ENCODE data around the gene RBM33. TPM values are rescaled to one million over a fixed set of nuclear protein-coding genes. Genes with fewer than 3 reads are reported as not detected.

RBM33 gene
- total RNA-seq, 2 experiments from 2014 or later: 81.4 to 85.6 TPM

DNA sequence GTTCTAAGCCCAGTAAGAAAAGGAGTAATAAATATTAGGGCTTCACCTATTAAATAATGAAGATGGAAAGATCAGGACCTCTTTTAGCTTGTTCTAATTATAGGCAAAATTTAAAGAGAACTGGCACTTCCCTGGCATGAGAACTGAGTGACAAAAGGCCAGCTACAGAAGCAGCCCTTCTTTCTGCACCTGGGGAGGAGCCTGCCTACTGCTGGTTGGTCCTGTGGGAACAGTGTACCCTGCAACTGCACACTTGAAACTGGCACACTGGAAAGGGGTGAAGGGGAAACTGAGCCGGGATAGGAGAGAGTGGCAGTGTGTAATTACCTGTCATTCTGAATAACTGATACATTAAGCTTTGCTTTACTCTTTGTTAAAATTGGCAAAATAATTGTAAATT, 87.4 kb downstream of the RBM33 start:
- Mint-ChIP-seq H3K27me3 (ENCODE audit: low read depth) (no peaks in the 10 kb centered on the region), H3K4me1 (ENCODE audit: low read depth) (peaks cover 46% of the 10 kb centered on the region), H3K9me3 (ENCODE audit: insufficient read depth) (no peaks in the 10 kb centered on the region), H3K36me3 (ENCODE audit: low read depth) (peaks cover 48% of the 10 kb centered on the region), H3K4me3 (no peak overlapping the region), H3K27ac (no peak overlapping the region)
- ChIA-PET POLR2A (no interaction called here), CTCF (interaction anchor here (0.9 to 3.8 kb wide), 4 partner anchors 9 to 133 kb away, joined by 3 to 22 read pairs (median 4); partner anchors contain the start of gene RBM33)
- DNase-seq (no peak), ATAC-seq (no peak)

DNA sequence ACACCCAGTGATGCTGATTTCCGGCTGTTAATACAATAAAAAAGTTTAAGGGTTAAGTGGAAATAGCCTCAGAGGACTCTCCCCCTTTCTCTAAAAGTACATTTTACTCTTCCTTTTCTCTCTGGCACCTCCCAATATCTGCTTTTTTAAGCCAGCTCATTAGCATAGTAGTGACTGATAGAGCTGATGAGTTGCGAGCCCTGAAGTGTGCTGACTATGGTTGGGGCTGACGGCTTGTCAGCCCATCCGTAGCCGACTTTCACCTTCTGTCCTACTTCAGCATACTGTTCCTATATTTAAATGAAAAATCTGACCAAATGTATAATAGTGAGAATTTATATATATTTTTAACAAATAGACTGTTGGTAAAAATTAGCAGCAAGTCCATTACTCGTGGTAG, 87.8 kb downstream of the RBM33 start:
- CTCF ChIA-PET: interaction anchor here (0.9 to 3.8 kb wide), 3 partner anchors 9 to 134 kb away, joined by 3 to 22 read pairs (median 4); no protein-coding TSS in a partner anchor
- no peak overlapping the region for H3K27ac Mint-ChIP-seq
- H3K36me3 Mint-ChIP-seq (ENCODE audit: low read depth): peaks cover 51% of the 10 kb centered on the region
- ATAC-seq (no peak), DNase-seq (no peak)
- no peaks in the 10 kb centered on the region for H3K27me3 Mint-ChIP-seq (ENCODE audit: low read depth)
- H3K4me3 Mint-ChIP-seq: no peak overlapping the region
- POLR2A ChIA-PET: no interaction called here
- H3K9me3 Mint-ChIP-seq (ENCODE audit: insufficient read depth): no peaks in the 10 kb centered on the region
- peaks cover 48% of the 10 kb centered on the region for H3K4me1 Mint-ChIP-seq (ENCODE audit: low read depth)

DNA sequence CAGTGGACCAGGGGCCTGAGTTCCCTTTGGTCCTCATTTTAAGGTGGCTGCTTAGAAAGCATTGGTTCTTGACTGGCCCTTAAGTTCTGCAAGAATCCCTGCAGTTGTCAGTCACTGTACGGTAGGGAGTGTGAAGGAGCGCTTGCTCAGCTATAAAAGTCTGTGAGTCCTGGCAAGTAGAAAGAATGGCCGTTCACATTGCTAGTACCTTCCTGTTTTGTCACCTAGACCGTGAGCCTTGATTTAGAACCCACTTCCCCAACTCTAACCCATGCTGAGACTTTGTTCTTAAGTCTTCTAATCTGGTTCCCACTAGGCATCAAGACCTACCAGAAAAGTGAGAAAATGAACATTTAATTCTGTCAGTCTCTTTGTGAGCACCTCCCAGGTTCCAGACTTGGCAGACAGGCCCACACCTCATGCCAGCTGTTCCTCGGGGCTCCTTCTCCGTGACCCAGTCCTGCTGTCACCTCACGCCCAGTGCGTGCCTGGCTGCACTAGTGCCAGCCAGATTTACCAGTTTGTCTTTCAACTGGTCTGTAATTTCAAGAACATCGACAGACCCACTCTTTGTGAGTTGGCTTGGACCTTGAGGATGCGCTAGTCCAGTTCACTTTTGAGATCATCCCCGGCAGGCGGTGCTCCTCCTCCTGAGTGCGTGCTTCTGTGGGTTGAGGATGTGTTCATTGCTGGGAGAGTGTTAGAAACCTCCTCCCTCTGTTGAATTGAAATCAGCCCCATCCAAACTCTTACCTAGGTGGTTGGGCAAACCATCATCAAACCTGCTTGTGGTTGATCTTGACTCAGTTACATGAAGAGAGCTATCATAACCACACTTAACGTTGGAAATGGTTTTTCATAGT, 89.4 kb downstream of the RBM33 start:
- Mint-ChIP-seq H3K36me3 (ENCODE audit: low read depth) (peaks cover 56% of the 10 kb centered on the region), H3K27me3 (ENCODE audit: low read depth) (no peaks in the 10 kb centered on the region), H3K27ac (peak overlapping the region; percentile 71), H3K4me1 (ENCODE audit: low read depth) (peaks cover 60% of the 10 kb centered on the region), H3K9me3 (ENCODE audit: insufficient read depth) (no peaks in the 10 kb centered on the region), H3K4me3 (no peak overlapping the region)
- CTCF ChIA-PET: interaction anchor here (0.7 to 3.8 kb wide), 7 partner anchors 18 to 806 kb away, joined by 3 to 22 read pairs (median 3); no protein-coding TSS in a partner anchor
- ATAC-seq: peak; percentile 50
- POLR2A ChIA-PET: no interaction called here
- no peak for DNase-seq

DNA sequence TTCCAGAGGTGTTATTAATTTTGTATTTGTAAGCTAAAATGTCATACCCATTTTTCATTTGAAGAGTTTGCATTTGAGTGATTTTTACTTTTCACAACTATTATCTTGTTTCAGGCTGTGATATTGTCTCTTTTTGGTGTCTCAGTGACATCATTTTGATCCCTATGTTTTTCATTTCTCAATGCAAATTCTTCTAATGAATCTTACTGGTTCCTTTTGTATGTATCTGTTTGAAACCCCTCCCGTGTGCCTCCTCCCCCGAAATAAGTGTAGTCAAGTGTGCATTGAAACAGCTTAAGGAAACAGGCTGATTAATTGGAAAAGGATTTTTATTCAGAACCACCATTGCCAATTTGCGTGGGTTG, 90.0 kb downstream of the RBM33 start:
- Mint-ChIP-seq H3K4me3 (no peak overlapping the region), H3K27ac (no peak overlapping the region), H3K36me3 (ENCODE audit: low read depth) (peaks cover 57% of the 10 kb centered on the region), H3K4me1 (ENCODE audit: low read depth) (peaks cover 67% of the 10 kb centered on the region), H3K27me3 (ENCODE audit: low read depth) (no peaks in the 10 kb centered on the region), H3K9me3 (ENCODE audit: insufficient read depth) (no peaks in the 10 kb centered on the region)
- POLR2A ChIA-PET: no interaction called here
- CTCF ChIA-PET: interaction anchor here (0.7 to 2.2 kb wide), 5 partner anchors 10 to 136 kb away, joined by 3 to 15 read pairs (median 5); no protein-coding TSS in a partner anchor
- DNase-seq (no peak), ATAC-seq (no peak)

DNA sequence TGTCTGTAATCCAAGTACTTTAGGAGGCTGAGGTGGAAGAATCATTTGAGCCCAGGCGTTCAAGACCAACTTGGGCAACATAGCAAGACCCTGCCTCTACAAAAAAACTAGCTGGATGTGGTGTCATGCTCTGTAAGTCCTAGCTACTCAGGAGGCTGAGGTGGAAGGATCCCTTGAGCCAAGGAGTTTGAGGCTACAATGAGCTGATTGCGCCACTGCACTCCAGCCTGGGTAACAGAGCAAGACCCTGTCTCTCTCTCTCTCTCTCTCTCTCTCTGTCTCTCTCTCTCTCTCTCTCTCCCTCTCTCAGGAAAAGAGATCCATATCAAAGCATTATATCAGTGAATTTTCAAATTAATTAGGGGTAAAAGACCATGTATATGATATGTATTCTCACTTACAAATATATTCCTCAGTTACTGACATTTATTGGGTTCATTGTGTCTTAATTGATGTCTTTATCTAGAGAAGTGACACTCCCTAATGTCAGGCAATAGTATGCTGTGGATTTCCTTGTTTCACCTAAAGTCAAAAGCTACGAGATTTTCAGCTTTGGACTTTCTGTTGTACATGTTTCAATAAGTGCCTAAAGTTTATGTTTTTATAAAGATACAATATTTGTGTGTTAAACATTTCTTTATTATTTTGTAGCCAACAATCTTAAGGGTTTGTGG, 91.1 kb downstream of the RBM33 start:
- no peak overlapping the region for H3K27ac Mint-ChIP-seq
- DNase-seq: no peak
- peaks cover 56% of the 10 kb centered on the region for H3K36me3 Mint-ChIP-seq (ENCODE audit: low read depth)
- H3K9me3 Mint-ChIP-seq (ENCODE audit: insufficient read depth): no peaks in the 10 kb centered on the region
- POLR2A ChIA-PET: no interaction called here
- H3K4me1 Mint-ChIP-seq (ENCODE audit: low read depth): peaks cover 73% of the 10 kb centered on the region
- CTCF ChIA-PET: interaction anchor here (1.6 to 2.2 kb wide), 5 partner anchors 11 to 356 kb away, joined by 5 to 15 read pairs (median 7); no protein-coding TSS in a partner anchor
- ATAC-seq: no peak
- H3K4me3 Mint-ChIP-seq: no peak overlapping the region
- H3K27me3 Mint-ChIP-seq (ENCODE audit: low read depth): no peaks in the 10 kb centered on the region

DNA sequence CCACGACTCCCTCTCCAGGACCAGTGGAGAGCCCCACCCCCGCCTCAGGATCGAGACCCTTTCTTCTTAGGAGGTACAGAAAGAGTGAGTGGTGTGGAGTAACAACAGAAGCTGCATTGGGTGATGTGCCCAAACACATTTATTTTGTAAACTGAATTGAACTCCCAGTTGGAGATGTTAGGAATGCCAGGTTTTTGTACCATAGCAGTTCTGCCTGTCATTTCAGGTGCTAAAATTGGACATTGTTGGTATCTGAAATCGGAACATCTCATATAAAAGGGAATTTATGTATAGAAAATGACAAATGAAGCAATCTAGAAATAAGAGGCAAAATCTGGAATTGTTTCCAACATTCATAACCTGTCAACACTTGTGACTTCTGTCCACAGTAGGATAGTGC, 93.1 kb downstream of the RBM33 start:
- POLR2A ChIA-PET: no interaction called here
- no peaks in the 10 kb centered on the region for H3K9me3 Mint-ChIP-seq (ENCODE audit: insufficient read depth)
- CTCF ChIA-PET: interaction anchor here (1.1 to 4.0 kb wide), 5 partner anchors 9 to 141 kb away, joined by 3 to 25 read pairs (median 12); no protein-coding TSS in a partner anchor
- DNase-seq (no peak), ATAC-seq (no peak)
- H3K4me3 Mint-ChIP-seq: no peak overlapping the region
- H3K27ac Mint-ChIP-seq: no peak overlapping the region
- H3K4me1 Mint-ChIP-seq (ENCODE audit: low read depth): peaks cover 72% of the 10 kb centered on the region
- H3K27me3 Mint-ChIP-seq (ENCODE audit: low read depth): no peaks in the 10 kb centered on the region
- H3K36me3 Mint-ChIP-seq (ENCODE audit: low read depth): peaks cover 64% of the 10 kb centered on the region

DNA sequence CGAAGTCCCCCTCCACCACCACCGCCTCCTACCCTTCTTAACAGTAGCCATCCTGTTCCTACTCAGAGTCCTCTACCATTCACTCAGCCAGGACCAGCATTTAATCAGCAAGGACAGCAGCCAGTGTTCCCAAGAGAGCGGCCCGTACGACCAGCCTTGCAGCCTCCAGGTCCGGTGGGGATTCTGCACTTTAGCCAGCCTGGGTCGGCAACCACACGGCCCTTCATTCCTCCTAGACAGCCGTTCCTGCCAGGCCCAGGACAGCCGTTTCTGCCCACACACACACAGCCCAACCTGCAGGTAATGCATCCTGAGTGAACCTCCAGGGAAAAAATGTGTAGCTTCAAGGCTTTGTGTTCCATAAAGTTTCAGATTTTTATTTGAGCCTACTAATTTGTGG, 93.6 kb downstream of the RBM33 start:
- H3K36me3 Mint-ChIP-seq (ENCODE audit: low read depth): peaks cover 66% of the 10 kb centered on the region
- H3K9me3 Mint-ChIP-seq (ENCODE audit: insufficient read depth): no peaks in the 10 kb centered on the region
- H3K27ac Mint-ChIP-seq: no peak overlapping the region
- no peak for ATAC-seq
- CTCF ChIA-PET: interaction anchor here (1.1 to 4.0 kb wide), 5 partner anchors 8 to 142 kb away, joined by 3 to 25 read pairs (median 4); no protein-coding TSS in a partner anchor
- POLR2A ChIA-PET: no interaction called here
- DNase-seq: no peak
- no peak overlapping the region for H3K4me3 Mint-ChIP-seq
- peaks cover 67% of the 10 kb centered on the region for H3K4me1 Mint-ChIP-seq (ENCODE audit: low read depth)
- H3K27me3 Mint-ChIP-seq (ENCODE audit: low read depth): no peaks in the 10 kb centered on the region

DNA sequence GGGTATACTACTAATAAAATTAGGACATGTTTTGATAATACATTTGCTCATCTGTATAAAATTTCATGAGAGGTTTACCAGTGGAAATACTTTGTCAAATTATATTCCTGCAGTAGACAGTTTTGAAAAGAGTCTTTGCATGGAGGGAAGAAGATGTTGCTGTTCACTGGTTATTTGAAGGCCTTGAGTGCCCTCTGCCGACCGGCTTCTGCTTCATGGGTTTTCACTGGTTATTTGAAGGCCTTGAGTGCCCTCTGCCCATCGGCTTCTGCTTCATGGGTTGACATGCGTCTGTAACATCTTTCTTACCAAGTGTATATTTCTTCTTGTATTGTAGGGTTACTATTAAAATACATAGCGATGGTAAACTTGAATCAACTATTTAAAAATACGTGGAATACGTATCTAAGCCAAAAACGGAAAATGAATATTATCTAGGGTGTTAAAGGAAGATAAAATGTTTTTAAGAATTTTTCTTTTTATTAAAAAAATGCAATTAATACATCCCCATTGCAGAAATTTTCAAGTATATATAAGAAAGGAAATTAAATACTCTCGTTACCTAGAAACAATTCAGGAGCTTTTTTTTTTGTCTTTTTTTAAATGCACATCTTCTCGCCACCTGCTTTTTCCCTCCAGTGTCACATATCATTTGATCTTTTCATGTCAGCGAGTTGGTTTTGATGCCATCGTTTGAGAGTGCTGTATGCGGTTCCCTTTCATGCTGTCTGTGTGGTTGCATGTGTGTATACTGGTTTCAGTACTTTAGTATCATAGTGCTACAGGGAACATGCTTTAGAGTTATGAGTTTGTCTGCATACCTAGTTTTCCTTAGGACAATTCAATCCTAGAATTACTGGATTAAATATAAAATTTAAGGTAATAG, 94.4 kb downstream of the RBM33 start:
- peaks cover 66% of the 10 kb centered on the region for H3K36me3 Mint-ChIP-seq (ENCODE audit: low read depth)
- POLR2A ChIA-PET: interaction anchor here (0.8 kb wide), 1 partner anchor 19 kb away, joined by 3 read pairs; no protein-coding TSS in a partner anchor

DNA sequence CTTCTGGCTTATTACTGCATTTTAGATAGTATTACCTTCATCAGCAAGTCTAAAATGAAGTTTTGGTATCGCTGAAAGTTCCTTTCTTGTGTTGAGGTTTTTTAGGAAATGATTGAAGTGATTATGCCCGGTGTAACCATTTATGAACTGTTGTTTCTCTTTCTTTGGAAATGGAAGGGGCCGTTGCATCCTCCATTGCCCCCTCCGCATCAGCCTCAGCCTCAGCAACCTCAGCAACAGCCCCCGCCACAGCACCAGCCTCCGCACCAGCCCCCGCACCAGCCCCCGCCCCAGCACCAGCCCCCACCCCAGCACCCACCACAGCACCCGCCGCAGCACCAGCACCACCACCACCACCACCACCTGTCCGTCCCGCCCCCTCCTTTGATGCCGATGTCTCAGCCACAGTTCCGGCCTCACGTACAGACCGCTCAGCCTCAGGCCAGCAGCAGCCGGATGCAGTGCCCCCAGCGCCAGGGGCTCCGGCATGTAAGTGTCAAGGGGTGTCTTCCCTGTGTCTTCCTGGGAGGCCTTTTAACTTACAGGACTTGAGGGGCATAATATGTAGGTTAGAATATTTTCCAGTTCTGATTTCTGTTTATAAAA, 95.2 kb downstream of the RBM33 start:
- peak overlapping the region; percentile 65 for H3K27ac Mint-ChIP-seq
- H3K27me3 Mint-ChIP-seq (ENCODE audit: low read depth): no peaks in the 10 kb centered on the region
- H3K4me3 Mint-ChIP-seq: peak overlapping the region; percentile 54
- ATAC-seq (peak; percentile 59), DNase-seq (peak; percentile 60)
- peaks cover 52% of the 10 kb centered on the region for H3K4me1 Mint-ChIP-seq (ENCODE audit: low read depth)
- peaks cover 61% of the 10 kb centered on the region for H3K36me3 Mint-ChIP-seq (ENCODE audit: low read depth)
- no peaks in the 10 kb centered on the region for H3K9me3 Mint-ChIP-seq (ENCODE audit: insufficient read depth)
- POLR2A ChIA-PET: interaction anchor here (0.8 kb wide), 1 partner anchor 18 kb away, joined by 3 read pairs; no protein-coding TSS in a partner anchor
- CTCF ChIA-PET: interaction anchor here (1.2 to 4.0 kb wide), 5 partner anchors 16 to 144 kb away, joined by 3 to 25 read pairs (median 4); no protein-coding TSS in a partner anchor

More for the DNA sequence above, 94.4 kb downstream of the RBM33 start:
- peak; percentile 81 for DNase-seq
- Mint-ChIP-seq H3K27me3 (ENCODE audit: low read depth) (no peaks in the 10 kb centered on the region), H3K27ac (peak overlapping the region; percentile 74), H3K4me1 (ENCODE audit: low read depth) (peaks cover 59% of the 10 kb centered on the region), H3K4me3 (peak overlapping the region; percentile 48), H3K9me3 (ENCODE audit: insufficient read depth) (no peaks in the 10 kb centered on the region)
- ATAC-seq: peak; percentile 85
- CTCF ChIA-PET: interaction anchor here (1.1 to 4.0 kb wide), 6 partner anchors 8 to 143 kb away, joined by 3 to 25 read pairs (median 4); no protein-coding TSS in a partner anchor

DNA sequence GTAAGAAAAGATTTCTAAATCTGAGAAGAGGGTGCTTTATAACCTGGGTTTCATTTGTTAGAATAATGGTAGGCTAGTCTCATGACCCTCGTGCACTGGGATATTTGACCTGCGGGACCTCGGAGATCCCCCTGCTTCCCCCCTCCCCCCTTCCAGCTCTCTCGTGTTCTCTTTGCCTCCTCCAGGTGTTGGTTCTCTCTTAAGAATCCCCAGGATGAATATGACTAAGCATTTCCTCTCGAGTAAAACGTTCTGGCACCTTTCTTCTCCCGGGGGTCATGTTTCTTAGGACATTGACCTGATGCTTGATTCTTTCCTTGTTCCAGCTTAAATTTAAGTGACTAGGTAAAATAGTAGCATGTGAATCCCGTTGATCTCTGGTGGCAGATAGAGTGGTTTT, 96.6 kb downstream of the RBM33 start:
- CTCF ChIA-PET: interaction anchor here (1.2 to 4.0 kb wide), 3 partner anchors 26 to 142 kb away, joined by 3 to 25 read pairs (median 11); partner anchors contain the start of gene RBM33
- POLR2A ChIA-PET: no interaction called here
- DNase-seq: no peak
- H3K27ac Mint-ChIP-seq: peak overlapping the region; percentile 65
- H3K9me3 Mint-ChIP-seq (ENCODE audit: insufficient read depth): no peaks in the 10 kb centered on the region
- no peak for ATAC-seq
- H3K4me1 Mint-ChIP-seq (ENCODE audit: low read depth): peaks cover 56% of the 10 kb centered on the region
- no peaks in the 10 kb centered on the region for H3K27me3 Mint-ChIP-seq (ENCODE audit: low read depth)
- peaks cover 71% of the 10 kb centered on the region for H3K36me3 Mint-ChIP-seq (ENCODE audit: low read depth)
- H3K4me3 Mint-ChIP-seq: no peak overlapping the region

Data from activated CD8-positive, alpha-beta T cell treated with anti-CD3 and anti-CD28 coated beads, Interleukin-2, amount 10 ng/mL, durations not matched to agents 7 days and 5 days (primary cell).